ENCODE results near the gene CSGALNACT2. TPM values are rescaled to one million over a fixed set of nuclear protein-coding genes. Genes with fewer than 3 reads are reported as not detected.
"Not testable (repeated sequence)": the region's sequence is repeated elsewhere in the genome, so short reads cannot be mapped to it uniquely, and the experiment has no call there.

The CSGALNACT2 gene
- total RNA-seq, 1 experiment from 2014 or later: 6.4 TPM

GRCh38 chr10:43219848-43220247 is 81.6 kb downstream of the CSGALNACT2 start:
- no peak overlapping the region for H3K4me3 ChIP-seq (ENCODE audit: low read depth, low read length)
- 0 out of 2 replicates have a peak, but pooled peaks cover under 1% of the 10 kb centered on the region for H3K27me3 ChIP-seq (replicated peaks; ENCODE audit: control insufficient read depth, insufficient read depth, low read length)
- H3K4me1 ChIP-seq: no peaks in the 10 kb centered on the region
- Mint-ChIP-seq H3K27ac (ENCODE audit: unreplicated experiment) (no peak overlapping the region), H3K27me3 (ENCODE audit: insufficient read depth, unreplicated experiment) (peaks cover 11% of the 10 kb centered on the region), H3K36me3 (ENCODE audit: insufficient read depth, unreplicated experiment) (no peaks in the 10 kb centered on the region), H3K4me1 (ENCODE audit: low read depth, unreplicated experiment) (no peaks in the 10 kb centered on the region), H3K4me3 (ENCODE audit: unreplicated experiment) (no peak overlapping the region), H3K9me3 (ENCODE audit: unreplicated experiment) (no peaks in the 10 kb centered on the region)
- TF ChIP-seq CTCF (IDR thresholded peaks at IDR 0.05; ENCODE audit: insufficient read depth in 1 of 2, low read depth in 1 of 2, low read length in 1 of 2, severe bottlenecking in 1 of 2, unreplicated experiment in 1 of 2): no peak
- no peaks in the 10 kb centered on the region for H3K36me3 ChIP-seq (ENCODE audit: control insufficient read depth, insufficient read depth, low read length)
- H3K9me3 ChIP-seq: no peaks in the 10 kb centered on the region
- DNase-seq: peak in 1 of 2 experiments; percentile 33
- BruUV-seq (replicated peaks): no TSS peak
- CTCF ChIA-PET: no interaction called here
- intact Hi-C loops (cut with micrococcal nuclease; ENCODE audit: unreplicated experiment): no loop called here
- POLR2A ChIA-PET: no interaction called here

GRCh38 chr10:43220251-43220650 is 82.0 kb downstream of the CSGALNACT2 start:
- H3K36me3 Mint-ChIP-seq (ENCODE audit: insufficient read depth, unreplicated experiment); H3K4me3 ChIP-seq (ENCODE audit: low read depth, low read length); H3K9me3 ChIP-seq; H3K4me3 Mint-ChIP-seq (ENCODE audit: unreplicated experiment); BruUV-seq (replicated peaks); DNase-seq; intact Hi-C loops (cut with micrococcal nuclease; ENCODE audit: unreplicated experiment); H3K36me3 ChIP-seq (ENCODE audit: control insufficient read depth, insufficient read depth, low read length); H3K4me1 Mint-ChIP-seq (ENCODE audit: low read depth, unreplicated experiment); H3K9me3 Mint-ChIP-seq (ENCODE audit: unreplicated experiment); H3K4me1 ChIP-seq; H3K27ac Mint-ChIP-seq (ENCODE audit: unreplicated experiment); H3K27me3 ChIP-seq (replicated peaks; ENCODE audit: control insufficient read depth, insufficient read depth, low read length): not testable (repeated sequence)
- CTCF ChIA-PET: interaction anchor here (1.5 kb wide), 1 partner anchor 36 kb away, joined by 7 read pairs; no protein-coding TSS in a partner anchor
- POLR2A ChIA-PET: interaction anchor here (0.6 kb wide), 1 partner anchor 270 kb away, joined by 3 read pairs; no protein-coding TSS in a partner anchor
- H3K27me3 Mint-ChIP-seq (ENCODE audit: insufficient read depth, unreplicated experiment): peaks cover 15% of the 10 kb centered on the region

GRCh38 chr10:43220657-43221418 is 82.6 kb downstream of the CSGALNACT2 start:
- Histone ChIP-seq H3K36me3 (ENCODE audit: control insufficient read depth, insufficient read depth, low read length) (no peaks in the 10 kb centered on the region), H3K9me3 (no peaks in the 10 kb centered on the region), H3K4me3 (ENCODE audit: low read depth, low read length) (no peak overlapping the region), H3K27me3 (replicated peaks; ENCODE audit: control insufficient read depth, insufficient read depth, low read length) (0 out of 2 replicates have a peak, but pooled peaks cover 1% of the 10 kb centered on the region), H3K4me1 (no peaks in the 10 kb centered on the region)
- H3K27ac Mint-ChIP-seq (ENCODE audit: unreplicated experiment): no peak overlapping the region
- H3K36me3 Mint-ChIP-seq (ENCODE audit: insufficient read depth, unreplicated experiment): no peaks in the 10 kb centered on the region
- TF ChIP-seq CTCF (IDR thresholded peaks at IDR 0.05; ENCODE audit: insufficient read depth in 1 of 2, low read depth in 1 of 2, low read length in 1 of 2, severe bottlenecking in 1 of 2, unreplicated experiment in 1 of 2): no peak
- POLR2A ChIA-PET: interaction anchor here (0.6 kb wide), 1 partner anchor 270 kb away, joined by 3 read pairs; no protein-coding TSS in a partner anchor
- H3K9me3 Mint-ChIP-seq (ENCODE audit: unreplicated experiment): no peaks in the 10 kb centered on the region
- H3K4me1 Mint-ChIP-seq (ENCODE audit: low read depth, unreplicated experiment): no peaks in the 10 kb centered on the region
- peaks cover 13% of the 10 kb centered on the region for H3K27me3 Mint-ChIP-seq (ENCODE audit: insufficient read depth, unreplicated experiment)
- intact Hi-C loops (cut with micrococcal nuclease; ENCODE audit: unreplicated experiment): loop anchor here (1.0 kb wide), 1 partner anchor 241 kb away; no protein-coding TSS in a partner anchor
- CTCF ChIA-PET: interaction anchor here (0.7 to 1.5 kb wide), 3 partner anchors 27 to 35 kb away, joined by 3 to 7 read pairs (median 4); no protein-coding TSS in a partner anchor
- peak in 1 of 2 experiments; percentile 29 for DNase-seq
- no TSS peak for BruUV-seq (replicated peaks)
- H3K4me3 Mint-ChIP-seq (ENCODE audit: unreplicated experiment): no peak overlapping the region
